GM19035 (cell line): ENCODE data around the gene TTC21A.

Experiments used
- ATAC-seq: cut with Tn5 transposase; IDR thresholded peaks from one replicate; pipeline ENCODE4 v1.9.1; 2021; ENCODE audit not compliant: unreplicated experiment

Gene TTC21A

DNA sequence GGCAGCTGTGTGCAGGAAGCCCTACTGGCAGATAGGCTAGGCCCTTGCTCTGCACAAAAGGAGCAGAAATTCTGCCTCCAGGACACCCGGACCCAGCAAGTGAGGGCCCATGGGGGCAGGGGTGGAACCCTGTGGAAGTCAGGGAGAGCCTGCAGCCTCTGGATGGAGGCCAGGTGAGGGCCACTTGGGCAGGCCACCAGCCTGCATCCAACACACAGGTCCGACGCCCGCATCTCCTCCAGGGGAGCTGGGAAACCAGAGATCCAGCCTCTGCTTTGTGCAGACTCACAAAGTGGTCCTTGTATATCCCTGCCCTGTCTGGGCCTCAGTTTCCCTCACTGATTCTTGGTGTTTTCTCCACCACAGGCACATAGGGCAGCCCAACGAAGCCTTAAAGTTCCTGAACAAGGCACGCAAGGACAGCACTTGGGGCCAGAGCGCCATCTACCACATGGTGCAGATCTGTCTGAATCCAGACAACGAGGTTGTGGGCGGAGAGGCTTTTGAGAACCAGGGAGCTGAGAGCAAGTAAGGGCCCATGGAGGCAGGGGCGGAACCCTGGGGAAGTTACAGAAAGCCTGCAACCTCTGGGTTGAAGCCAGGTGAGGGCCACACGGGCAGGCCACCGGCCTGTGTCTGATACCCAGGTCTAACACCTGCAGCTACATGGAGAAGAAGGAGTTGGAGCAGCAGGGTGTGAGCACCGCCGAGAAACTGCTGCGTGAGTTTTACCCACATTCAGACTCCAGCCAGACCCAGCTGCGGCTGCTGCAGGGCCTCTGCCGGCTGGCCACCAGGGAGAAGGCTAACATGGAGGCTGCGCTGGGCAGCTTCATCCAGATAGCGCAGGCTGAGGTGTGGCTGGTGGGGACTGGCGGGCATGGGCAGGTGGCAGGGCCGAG is 29.3 kb downstream of the TTC21A start:
- ATAC-seq, result no peak

DNA sequence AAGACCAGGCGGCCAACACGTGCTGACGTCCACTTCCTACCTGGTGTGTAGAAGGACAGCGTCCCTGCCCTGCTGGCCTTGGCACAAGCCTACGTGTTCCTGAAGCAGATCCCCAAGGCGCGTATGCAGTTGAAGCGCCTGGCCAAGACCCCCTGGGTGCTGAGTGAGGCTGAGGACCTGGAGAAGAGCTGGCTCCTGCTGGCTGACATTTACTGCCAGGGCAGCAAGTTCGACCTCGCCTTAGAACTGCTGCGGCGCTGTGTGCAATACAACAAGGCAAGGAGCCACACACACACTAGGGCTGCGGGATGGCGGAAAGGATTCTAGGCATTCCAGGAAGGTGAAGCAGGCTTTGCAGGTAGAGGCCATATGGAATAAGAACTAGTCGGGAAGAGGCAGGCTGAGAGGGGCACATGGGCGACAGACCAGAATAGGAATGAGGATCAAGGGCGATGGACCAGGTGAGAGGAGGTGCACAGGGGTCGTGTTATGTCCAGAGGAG is 30.0 kb downstream of the TTC21A start:
- ATAC-seq, result no peak

DNA sequence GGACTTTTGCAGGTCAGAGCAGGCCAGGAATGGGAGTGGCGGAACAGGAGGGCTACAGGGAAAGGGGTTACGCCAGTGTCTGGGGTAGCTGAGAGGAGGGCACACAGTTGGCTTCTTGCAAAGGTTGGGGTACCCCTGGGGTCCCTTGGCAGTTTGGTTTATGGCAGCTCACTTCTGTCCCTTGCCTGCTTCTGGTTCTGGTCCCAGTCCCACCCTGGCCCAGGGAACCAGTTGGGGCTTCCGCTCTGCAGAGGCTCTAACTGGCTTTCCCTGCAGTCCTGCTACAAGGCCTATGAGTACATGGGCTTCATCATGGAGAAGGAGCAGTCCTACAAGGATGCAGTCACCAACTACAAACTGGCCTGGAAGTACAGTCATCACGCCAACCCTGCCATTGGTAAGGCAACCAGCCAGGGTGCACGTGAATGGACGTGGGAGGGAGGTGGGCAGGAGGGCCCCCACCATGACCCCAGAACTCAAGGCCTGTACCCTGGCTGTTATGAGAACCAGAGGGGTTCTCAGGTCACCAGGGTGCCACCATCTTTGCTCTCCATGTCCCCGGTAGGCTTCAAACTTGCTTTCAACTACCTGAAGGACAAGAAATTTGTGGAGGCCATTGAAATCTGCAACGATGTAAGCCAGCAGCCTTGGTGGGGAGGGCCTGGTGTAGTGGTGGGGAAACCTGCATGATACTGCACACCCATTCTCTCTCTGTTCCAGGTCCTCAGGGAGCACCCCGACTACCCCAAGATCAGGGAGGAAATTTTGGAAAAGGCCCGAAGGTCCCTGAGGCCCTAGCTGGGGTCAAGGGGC is 30.7 kb downstream of the TTC21A start:
- ATAC-seq, result no peak

DNA sequence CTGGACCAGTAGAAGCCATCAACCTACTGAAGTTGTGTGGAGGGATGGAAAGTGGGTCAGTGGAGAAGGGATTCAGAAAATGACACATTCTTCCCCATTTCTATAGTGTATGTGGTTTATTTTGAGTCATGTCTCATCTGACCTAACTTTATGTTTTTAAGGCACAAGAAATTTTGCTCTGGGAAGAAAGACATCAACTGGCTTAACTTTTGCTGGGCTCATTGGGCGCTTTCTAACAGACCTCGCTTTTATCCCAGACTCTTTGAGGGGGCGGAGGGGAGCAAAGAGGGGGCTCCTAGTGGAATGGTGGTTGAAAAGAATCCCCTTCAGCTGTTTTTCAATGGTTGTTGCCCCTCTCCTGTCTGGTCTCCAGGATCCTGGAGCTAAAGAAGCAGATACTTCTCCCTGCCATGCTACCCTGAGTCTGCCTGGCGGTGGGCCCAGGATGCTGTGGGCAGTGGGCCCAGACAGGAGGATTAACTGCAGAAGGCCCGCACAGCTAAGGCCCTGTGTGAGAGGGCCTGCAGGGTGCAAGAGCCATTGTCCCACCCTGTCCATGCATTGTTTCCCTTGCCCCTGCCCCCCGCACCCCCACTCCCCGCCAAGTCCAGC is 31.4 kb downstream of the TTC21A start:
- no peak for ATAC-seq

DNA sequence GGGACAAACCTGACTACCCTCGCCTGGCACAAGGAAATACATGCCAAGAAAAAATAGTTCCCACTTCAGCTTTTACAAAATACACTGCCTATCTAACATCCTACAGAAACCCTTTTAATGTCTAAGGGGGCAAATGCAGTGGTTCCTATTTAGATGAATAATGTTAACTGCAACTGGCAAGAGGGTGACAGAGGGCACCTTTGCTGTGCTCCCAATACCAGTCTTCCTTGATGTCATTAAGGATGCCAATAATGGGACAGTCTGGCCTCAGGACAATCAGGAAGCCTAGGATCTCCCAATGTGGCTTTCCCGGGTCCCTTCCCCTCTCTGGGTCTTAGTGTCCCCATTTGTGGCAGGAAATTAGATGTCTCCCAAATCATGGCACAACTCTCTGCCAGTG is 32.0 kb downstream of the TTC21A start:
- ATAC-seq, result no peak

DNA sequence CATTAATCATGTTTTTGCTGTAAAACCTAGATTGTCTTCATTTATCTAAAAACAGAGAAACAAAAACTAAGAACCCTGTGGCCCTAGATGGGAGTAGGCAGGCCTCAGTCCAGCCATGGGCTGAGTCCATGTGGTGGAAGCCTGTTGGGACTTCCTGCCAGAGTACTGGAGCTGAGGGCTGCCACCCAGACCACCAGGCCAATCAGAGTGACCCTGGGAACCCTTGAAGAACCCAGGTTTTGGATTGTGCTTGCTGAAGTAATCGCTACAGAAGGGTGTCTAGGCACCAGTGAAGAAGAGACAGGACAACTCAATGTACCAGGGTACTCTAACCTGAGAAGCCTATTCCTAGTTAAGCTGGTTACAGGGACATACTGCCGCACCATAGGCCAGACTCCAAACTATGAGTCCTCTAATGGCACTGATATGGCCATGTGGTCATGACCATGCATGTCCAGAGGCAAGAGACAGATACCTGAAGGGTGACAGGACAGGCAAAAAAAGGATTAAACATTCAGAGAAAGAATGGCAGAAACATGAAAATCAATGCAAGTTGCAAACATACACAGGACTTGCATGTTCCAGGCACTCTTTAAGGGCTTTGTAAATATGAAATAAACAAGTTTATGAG is 33.0 kb downstream of the TTC21A start:
- no peak for ATAC-seq

DNA sequence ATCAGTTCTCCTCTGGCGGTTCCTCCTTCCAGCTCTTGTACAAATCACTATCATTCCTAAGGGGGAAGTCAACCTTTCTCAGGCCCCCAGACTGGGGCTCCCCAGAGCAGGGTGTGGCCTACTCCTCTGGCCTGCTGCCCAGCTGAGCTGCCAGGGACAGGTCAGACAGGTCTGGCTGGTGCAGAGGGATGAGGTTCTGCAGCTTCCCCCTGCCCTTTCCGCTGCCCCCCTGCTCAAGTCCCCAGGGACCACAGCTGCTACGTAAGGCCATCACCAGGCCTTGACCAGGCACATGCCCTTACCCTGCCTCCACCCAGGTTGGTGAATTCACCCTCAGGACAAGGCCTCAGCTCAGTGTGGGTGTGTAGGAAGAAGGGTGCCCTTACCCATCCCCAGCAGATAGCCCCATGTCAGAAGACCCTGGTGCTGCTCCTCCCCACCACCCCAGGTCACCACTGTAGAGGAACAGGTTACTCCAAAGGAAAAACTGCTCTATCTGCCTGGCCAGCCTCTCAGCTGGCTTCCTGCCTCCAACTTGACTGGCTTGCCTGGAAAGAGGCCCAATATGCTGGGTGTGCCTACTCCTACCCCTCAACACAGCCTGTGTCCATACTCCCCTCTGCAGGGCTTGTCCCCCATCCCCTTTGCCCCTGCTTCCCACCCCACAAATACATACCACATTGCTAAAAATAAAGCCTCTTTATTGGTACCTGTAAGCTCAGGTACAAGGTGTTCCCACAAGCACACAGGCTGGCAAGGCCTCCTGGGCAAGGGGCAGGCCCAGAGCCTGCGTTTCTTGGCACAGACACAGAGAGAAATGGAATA is 33.9 kb downstream of the TTC21A start:
- ATAC-seq, result no peak

DNA sequence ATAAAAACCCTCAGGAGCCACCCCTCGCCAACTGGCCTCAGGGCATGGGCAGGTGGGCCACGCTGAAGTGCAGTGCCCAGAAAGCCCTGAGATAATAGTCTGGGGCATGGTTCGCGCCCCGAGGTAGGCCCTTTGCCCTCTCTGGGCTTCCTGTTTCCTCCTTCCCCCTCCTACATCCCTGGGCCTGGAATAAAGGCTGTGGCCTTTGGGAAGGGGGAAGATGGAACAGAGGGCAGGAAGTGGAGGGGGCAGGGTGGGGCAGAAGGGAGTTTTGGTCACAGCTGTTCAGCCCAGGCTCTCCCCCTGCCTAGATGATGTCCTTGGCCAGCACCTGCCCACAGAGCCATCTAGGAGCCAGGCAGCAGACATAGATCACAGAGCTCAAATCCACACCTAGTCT is 34.6 kb downstream of the TTC21A start:
- ATAC-seq, result no peak

DNA sequence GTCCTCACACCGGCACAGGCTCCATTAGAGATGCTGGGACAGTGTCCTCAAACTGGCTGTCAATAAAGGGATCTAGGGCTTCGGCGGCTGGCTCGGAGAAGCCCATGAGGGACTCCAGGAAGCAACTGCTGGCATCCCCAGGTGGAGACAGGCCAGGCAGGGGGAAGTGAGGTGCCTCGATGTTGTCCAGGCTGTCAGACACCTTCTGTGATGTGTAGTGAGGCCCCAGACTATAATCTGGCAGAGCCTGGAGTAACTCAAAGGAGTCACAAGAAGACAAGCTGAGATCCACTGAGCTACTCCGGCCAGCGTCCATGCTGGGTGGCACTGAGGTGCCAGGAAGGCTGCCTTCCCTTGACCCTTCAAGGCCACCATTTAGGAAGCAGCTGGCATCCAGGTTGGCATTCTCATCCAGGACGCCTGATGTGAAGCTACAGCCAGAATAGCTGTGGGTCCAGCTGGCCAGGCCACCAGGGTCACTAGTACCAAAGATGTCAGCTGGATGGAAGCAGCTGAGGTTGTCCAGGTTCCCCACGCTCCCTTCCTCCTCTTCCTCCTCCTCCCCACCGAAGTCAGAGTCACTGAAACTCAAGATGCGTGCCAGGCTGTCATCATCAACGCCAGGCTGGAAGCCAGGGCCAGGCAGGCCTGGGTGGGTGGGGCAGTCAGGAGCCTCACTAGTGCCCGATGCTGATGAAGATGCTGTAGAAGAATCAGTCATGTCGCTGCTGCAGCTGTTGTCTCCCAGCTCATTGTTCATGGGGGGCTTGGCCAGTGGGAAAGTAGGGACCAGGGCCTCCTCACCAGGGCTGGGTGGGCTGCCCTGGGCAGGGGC is 35.8 kb downstream of the TTC21A start:
- no peak for ATAC-seq

DNA sequence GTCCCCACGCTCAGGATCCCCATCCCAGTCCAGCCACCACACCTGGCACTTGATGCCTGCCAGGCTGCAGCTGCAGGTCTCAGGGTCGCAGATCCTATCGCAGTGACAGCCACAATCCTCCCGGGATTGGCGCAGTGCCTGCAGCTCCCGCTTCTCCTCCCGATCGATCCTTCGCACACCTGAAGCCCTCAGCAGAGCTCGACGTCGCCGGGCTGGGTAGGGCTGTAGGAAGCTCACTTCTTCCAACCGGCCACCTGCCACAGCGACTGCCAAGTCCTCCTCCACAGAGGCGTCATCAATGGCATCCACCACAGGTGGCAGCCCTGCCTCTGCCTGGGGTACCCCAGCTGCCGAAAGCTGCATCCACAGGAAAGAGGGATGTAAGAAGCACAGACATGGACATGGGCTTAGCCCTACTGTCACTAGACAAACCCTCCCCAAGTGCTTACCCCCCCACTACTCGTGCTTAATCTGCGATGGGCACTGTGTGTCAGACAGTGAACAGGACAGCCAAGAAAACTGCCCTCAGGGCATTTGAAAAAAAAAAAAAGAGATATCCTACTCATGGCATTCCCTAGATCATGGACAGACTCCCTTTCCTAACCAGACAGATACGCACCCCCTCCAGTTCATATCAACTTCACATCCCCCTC is 36.7 kb downstream of the TTC21A start:
- no peak for ATAC-seq

DNA sequence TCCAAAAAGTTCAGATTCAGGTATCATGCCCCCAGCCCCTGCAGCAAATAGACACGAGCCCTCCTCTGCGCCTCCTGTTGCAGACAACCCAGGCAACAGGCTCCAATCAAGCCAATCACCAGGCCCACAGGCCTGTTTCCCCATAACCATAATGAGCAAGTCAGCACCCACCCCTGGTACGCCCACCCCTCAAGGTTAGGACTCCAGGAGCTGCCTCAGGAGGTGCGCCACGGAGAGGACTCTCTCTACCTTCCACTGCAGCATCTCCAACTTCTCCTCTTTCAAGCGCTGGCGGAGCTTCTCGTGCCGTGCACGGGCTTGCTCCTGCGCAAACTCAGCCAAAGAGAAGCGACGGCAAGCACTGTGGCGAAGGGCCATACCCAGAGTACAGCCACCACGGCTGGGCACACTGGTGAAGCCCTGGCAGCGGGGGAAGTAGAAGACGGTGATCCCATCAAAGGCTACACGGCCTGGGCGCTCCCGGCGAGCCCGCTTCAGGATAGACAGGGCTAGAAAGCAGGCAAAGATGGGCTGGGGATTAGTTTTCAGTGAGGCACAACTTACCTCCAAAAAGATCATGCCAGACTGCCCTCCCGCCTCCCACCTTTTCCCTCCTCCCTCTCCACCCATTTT is 37.4 kb downstream of the TTC21A start:
- no peak for ATAC-seq

DNA sequence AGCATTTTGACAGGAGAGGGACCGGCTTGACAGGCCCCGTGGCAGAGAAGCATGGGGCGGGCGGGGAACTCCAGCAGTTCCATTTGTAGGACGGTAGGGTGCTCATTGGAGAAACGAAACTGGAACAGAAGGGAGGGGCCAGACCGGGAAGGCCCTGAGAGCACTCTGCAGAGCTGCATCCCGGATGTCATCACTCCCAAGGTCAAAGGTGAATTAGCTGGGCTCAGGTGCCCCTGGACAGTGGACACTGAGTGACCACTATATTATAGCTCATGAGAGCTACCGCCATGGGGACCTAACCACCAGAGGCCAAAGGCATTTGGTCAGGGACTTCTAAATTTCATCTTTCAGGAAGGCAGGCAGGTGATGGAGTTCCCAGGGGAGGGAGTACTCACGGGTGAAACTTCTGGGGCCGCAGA is 38.6 kb downstream of the TTC21A start:
- ATAC-seq, result no peak

DNA sequence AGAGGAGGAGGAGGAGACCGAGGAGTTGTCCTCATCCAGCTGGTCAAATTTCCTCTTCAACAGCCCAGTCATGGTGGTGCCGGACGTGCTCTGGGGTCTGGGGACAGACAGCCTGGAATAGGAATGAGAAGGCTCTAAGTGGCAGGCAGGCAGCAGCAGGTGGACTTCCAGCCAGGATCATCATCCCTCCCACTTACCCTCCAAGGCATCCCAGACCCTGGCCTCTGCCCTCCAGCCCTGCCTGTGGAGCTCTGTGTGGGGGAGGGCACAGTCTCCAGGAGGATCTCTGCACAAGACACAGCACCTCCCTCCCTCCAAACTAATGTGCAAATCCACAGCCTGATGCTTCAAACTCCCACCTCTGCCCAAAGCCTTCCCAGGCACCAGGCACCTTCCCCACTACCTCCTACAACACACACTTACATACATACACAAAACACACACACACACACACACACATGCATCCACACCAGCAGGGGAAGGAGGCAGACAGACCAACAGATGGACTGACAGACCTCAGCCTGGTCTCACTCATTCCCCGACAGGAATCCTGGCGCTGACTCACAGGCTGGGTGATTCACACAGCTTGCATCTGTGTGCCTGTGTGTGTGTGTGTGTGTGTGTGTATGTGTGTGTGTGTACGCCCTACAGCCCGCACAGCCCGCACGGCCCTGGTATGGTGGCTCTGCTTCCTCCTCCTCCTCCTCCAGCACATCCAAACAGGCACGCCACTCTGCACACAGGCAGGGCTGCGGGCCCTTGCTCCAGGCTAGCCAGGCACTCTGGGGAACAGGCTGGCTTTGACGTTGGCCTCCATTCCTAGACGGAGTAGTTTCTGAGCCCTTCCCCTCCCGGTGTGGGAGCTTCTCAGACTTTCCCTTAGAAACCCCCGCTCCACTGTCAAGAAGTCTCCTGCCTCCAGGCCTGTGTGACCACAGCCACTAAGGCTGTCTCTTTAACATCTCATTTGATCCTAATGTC is 39.4 kb downstream of the TTC21A start:
- peak; percentile 18 for ATAC-seq

DNA sequence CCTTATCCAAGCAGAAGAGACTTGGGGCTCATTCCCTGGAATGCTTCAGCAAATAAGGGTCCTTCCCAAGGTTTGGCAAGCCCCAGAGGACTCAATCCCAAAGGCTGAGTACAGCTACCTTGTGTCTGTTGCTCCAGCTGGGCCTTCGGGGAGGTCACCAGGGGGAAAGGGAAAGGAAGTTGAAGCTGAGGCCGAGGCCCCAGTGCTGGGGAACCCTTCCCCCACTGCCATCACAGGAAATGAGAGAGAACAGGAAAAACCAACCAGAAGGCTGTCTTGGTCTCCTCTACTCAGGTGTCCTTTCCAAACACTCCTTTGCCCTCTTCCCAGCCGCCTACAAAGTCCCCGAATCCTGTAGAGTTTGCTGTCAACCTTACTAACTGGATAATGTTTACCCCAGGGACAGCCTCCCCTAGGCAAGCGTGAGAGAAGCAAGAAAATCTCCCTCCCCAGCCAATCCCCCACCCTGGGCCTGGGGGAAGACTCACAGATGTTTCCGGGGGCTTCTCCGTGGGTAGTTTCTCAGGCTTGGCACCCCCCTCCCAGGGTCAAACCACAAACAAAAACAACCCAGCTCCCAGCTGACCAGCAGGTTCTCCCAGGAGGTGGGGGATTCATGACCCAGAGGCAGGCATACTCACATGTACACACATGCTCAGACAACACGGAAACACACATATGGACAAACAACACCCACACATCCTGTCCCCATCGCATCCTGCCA is 40.4 kb downstream of the TTC21A start:
- ATAC-seq, result peak; percentile 40

DNA sequence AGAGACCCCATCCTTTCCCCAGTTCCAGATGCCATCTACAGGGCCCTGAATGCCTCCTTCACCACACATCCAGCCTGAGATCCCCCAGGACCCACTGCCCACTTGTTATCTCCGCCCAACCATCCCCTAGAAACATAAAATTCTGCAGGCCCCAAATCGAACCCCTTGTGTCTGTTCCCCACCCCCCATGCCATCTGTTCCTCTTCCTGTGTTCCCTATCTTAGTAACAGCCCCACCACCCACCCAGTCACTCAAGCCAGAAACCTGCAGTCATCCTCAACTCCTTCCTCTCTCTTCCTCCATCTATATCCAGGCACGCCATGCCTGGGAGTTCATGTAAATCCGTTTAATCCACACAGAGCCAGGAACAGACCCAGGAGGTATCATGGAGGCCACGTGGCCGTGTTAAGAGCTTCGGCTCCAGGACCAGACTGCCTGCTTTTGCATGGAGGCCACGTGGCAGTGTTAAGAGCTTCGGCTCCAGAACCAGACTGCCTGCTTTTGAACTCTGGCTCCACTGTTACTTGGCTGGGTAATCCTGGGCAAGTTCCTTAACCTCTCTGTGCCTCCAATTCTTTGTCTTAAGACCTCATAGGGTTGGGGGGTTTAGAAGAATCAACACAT is 41.1 kb downstream of the TTC21A start:
- no peak for ATAC-seq

DNA sequence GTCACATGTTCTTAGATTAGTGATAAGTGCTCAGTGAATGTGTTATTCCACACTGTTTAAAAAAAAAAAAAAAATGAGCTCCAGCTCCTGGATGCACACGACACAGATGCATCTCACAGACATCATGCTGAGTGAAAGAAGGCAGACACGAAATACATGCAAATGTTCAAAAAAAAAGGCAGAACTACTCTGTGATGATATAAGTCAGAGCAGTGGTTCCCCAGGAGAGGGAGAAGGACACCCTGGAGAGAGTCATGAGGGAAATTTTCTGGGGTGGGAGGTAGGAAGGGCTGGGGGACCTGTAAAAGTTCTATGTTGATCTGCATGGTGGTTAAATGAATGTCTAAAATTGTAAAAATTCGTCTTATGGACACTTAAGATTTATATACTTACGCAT is 41.6 kb downstream of the TTC21A start:
- no peak for ATAC-seq
